Adrenal gland (tissue), 5 donors: ENCODE results near the gene VSTM1.

ENCODE experiments used
- CTCF ChIP-seq, 6 experiments: fragments of 450-650 bp in 4 of 6; fragments of 200-600 bp in 2 of 6; sonication (generic) in 1 of 6; IDR thresholded peaks; 1 replicate in 5 of 6; 2 replicates in 1 of 6; pipeline versions ENCODE4 v1.5.1 to v1.8.0; 2016 to 2021; ENCODE audit warnings: antibody characterized with exemption in 6 of 6, mild to moderate bottlenecking in 2 of 6, moderate library complexity in 1 of 6
- POLR2A ChIP-seq, 2 donors: fragments of 450-650 bp; IDR thresholded peaks; one replicate each; pipeline ENCODE4 v1.6.1; 2017; ENCODE audit warnings: antibody characterized with exemption in 2 of 2, mild to moderate bottlenecking in 2 of 2, moderate library complexity in 1 of 2
- donor health status: DM: no; HTN: no; CAD: no.

DNA sequence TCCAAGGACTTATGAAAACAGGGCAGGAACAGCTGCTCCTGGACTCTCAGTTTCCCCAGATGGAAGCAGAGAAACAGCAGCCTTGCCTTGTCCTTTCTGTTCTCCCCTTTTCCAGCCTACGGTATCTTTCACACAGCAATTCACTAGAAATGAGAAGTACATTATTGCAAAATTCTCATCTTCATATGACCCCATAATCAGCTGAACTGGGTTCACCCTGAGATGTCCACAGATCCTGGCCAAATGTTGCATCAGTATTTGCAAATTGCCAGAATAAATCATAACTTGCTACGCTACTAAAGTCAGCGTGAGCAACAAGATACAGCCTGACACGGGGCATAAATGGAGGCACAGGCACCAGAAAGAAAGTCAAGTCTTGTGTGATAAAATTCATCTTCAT lies 16.1 kb downstream of the VSTM1 start:
- TF ChIP-seq CTCF (IDR thresholded peaks at IDR 0.05) (no peak), POLR2A (IDR thresholded peaks at IDR 0.05) (no peak)
